ENCODE results near the gene KPNA6. TPM values are rescaled to one million over a fixed set of nuclear protein-coding genes. Genes with fewer than 3 reads are reported as not detected.

Gene KPNA6
- total and polyA plus RNA-seq, 2 of the 13 experiments (the other 11 are each of a cell fraction or from before 2014, with no cell fraction given), result 22.0 to 47.5 TPM

DNA sequence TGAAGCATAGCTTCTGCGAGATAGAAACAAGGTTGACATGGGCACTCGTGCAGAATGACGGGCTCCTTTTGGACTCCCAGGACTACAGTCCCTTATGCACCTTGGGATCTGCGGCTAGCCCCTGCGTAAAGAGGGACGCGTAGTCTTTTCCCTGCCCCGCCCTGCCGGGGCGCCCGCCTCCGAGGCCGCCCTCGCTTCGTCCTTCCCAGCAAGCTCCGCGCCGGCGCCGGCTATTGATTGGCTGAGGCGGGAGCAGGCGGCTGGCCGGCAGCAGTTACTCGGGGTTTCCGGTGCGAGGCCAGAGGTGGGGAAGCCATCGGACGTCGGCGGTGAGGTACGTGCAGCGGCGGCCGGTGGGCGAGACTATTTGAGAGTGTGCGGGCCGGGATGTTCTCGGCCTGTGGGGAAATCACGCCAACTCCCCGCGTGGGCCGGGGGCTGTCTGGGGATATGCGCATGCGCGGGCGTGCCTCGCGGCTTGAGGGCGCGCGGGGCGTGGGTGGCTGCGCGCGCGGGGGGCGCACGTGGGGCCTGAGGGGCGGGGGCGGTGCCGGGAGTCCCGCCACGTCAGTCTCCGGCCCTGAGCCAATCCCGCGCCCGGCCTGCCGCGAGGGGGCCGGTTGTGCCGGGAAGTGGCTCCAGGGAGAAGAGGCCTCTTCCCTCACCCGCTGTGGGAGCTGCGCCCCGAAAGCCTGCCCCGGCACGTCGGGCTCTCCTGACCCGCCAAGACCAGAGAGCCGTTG, 71.8 kb downstream of the KPNA6 start, which contains the start of gene TXLNA (continued):
- TF ChIP-seq, protein P1, sequence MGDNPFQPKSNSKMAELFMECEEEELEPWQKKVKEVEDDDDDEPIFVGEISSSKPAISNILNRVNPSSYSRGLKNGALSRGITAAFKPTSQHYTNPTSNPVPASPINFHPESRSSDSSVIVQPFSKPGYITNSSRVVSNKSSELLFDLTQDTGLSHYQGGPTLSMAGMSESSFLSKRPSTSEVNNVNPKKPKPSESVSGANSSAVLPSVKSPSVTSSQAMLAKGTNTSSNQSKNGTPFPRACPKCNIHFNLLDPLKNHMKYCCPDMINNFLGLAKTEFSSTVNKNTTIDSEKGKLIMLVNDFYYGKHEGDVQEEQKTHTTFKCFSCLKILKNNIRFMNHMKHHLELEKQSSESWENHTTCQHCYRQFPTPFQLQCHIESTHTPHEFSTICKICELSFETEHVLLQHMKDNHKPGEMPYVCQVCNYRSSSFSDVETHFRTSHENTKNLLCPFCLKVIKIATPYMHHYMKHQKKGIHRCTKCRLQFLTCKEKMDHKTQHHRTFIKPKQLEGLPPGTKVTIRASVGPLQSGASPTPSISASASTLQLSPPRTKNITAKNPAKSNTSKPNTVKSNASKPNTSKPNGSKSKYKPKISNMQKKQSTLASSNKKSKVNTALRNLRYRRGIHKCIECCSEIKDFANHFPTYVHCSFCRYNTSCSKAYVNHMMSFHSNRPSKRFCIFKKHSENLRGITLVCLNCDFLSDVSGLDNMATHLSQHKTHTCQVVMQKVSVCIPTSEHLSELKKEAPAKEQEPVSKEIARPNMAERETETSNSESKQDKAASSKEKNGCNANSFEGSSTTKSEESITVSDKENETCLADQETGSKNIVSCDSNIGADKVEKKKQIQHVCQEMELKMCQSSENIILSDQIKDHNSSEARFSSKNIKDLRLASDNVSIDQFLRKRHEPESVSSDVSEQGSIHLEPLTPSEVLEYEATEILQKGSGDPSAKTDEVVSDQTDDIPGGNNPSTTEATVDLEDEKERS (CRISPR knock-in tag; IDR thresholded peaks at IDR 0.05), result peak; percentile 74
- TF ChIP-seq ZNF546 (CRISPR knock-in tag; conservative IDR thresholded peaks at IDR 0.05), result peak; percentile 90; the same call in 1 of the 2 replicates
- 0 out of 2 replicates have a peak, but pooled peaks have one; percentile 11 for TF ChIP-seq HCFC1 (IDR thresholded peaks at IDR 0.05; ENCODE audit: low read depth, low read length)
- TF ChIP-seq ZNF7 (CRISPR knock-in tag; IDR thresholded peaks at IDR 0.05), result 0 out of 2 replicates have a peak, but pooled peaks have one; percentile 26
- TF ChIP-seq PBX2 (CRISPR knock-in tag; IDR thresholded peaks at IDR 0.05), result peak; percentile 46; the same call in 1 of the 2 replicates
- TF ChIP-seq, protein P2, sequence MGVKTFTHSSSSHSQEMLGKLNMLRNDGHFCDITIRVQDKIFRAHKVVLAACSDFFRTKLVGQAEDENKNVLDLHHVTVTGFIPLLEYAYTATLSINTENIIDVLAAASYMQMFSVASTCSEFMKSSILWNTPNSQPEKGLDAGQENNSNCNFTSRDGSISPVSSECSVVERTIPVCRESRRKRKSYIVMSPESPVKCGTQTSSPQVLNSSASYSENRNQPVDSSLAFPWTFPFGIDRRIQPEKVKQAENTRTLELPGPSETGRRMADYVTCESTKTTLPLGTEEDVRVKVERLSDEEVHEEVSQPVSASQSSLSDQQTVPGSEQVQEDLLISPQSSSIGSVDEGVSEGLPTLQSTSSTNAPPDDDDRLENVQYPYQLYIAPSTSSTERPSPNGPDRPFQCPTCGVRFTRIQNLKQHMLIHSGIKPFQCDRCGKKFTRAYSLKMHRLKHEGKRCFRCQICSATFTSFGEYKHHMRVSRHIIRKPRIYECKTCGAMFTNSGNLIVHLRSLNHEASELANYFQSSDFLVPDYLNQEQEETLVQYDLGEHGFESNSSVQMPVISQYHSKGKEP (CRISPR knock-in tag; IDR thresholded peaks at IDR 0.05), result no peak
- TF ChIP-seq ZNF703 (CRISPR knock-in tag; IDR thresholded peaks at IDR 0.05; ENCODE audit: borderline replicate concordance), result peak; percentile 69; the same call in 1 of the 2 replicates
- no peak for TF ChIP-seq POLR2AphosphoS2 (IDR thresholded peaks at IDR 0.05; ENCODE audit: low read depth, low read length)
- TF ChIP-seq, protein P3, sequence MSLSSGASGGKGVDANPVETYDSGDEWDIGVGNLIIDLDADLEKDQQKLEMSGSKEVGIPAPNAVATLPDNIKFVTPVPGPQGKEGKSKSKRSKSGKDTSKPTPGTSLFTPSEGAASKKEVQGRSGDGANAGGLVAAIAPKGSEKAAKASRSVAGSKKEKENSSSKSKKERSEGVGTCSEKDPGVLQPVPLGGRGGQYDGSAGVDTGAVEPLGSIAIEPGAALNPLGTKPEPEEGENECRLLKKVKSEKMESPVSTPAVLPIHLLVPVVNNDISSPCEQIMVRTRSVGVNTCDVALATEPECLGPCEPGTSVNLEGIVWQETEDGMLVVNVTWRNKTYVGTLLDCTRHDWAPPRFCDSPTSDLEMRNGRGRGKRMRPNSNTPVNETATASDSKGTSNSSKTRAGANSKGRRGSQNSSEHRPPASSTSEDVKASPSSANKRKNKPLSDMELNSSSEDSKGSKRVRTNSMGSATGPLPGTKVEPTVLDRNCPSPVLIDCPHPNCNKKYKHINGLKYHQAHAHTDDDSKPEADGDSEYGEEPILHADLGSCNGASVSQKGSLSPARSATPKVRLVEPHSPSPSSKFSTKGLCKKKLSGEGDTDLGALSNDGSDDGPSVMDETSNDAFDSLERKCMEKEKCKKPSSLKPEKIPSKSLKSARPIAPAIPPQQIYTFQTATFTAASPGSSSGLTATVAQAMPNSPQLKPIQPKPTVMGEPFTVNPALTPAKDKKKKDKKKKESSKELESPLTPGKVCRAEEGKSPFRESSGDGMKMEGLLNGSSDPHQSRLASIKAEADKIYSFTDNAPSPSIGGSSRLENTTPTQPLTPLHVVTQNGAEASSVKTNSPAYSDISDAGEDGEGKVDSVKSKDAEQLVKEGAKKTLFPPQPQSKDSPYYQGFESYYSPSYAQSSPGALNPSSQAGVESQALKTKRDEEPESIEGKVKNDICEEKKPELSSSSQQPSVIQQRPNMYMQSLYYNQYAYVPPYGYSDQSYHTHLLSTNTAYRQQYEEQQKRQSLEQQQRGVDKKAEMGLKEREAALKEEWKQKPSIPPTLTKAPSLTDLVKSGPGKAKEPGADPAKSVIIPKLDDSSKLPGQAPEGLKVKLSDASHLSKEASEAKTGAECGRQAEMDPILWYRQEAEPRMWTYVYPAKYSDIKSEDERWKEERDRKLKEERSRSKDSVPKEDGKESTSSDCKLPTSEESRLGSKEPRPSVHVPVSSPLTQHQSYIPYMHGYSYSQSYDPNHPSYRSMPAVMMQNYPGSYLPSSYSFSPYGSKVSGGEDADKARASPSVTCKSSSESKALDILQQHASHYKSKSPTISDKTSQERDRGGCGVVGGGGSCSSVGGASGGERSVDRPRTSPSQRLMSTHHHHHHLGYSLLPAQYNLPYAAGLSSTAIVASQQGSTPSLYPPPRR (CRISPR knock-in tag; IDR thresholded peaks at IDR 0.05; ENCODE audit: borderline replicate concordance), result peak; percentile 5; the same call in 1 of the 2 replicates
- TF ChIP-seq TBX3 (IDR thresholded peaks at IDR 0.05; ENCODE audit: borderline replicate concordance), result no peak
- no peak for TF ChIP-seq ZNF180 (CRISPR knock-in tag; IDR thresholded peaks at IDR 0.05; ENCODE audit: borderline replicate concordance, low read depth)
- TF ChIP-seq NFATC3 (CRISPR knock-in tag; IDR thresholded peaks at IDR 0.05), result no peak
- TF ChIP-seq THAP7 (CRISPR knock-in tag; IDR thresholded peaks at IDR 0.05), result no peak; the same call in 1 of the 2 replicates
- peak; percentile 56; the same call in 1 of the 2 replicates for TF ChIP-seq PPARG (CRISPR knock-in tag; conservative IDR thresholded peaks at IDR 0.05)
- peak; percentile 89; the same call in 1 of the 2 replicates for TF ChIP-seq CCDC6 (CRISPR knock-in tag; IDR thresholded peaks at IDR 0.05)
- peak; percentile 94 for TF ChIP-seq ZNF552 (CRISPR knock-in tag; IDR thresholded peaks at IDR 0.05; ENCODE audit: borderline replicate concordance)
